ENCODE data around the gene STPG4. TPM values are rescaled to one million over a fixed set of nuclear protein-coding genes. Genes with fewer than 3 reads are reported as not detected.

The STPG4 gene
- total and polyA plus RNA-seq, 2 of the 8 experiments (the other 6 are each of a cell fraction or from before 2014, with no cell fraction given) = 0.28 TPM; not detected in 1

- H3K23me2 ChIP-seq (ENCODE audit: low read depth, low read length) = no peaks in the 10 kb centered on the region
- no peak overlapping the region for H2BK12ac ChIP-seq (ENCODE audit: low read depth, low read length)
- no peak overlapping the region for H3K18ac ChIP-seq (ENCODE audit: extremely low read depth, low read length)
- no peak overlapping the region for H3K4me2 ChIP-seq (ENCODE audit: insufficient read depth in 1 of 2, low read depth in 2 of 2, low read length in 2 of 2)
- ChIA-PET CTCF (ENCODE audit: partially characterized antibody) (interaction anchor here (1.0 to 2.0 kb wide), 6 partner anchors 13 to 140 kb away, joined by 3 to 7 read pairs (median 3); no protein-coding TSS in a partner anchor), POLR2A (ENCODE audit: partially characterized antibody) (interaction anchor here (0.6 to 1.3 kb wide), 3 partner anchors 68 to 96 kb away, joined by 3 read pairs; no protein-coding TSS in a partner anchor)
- H4K8ac ChIP-seq (ENCODE audit: extremely low read depth, insufficient read depth, low read length) = no peak overlapping the region
- no peak overlapping the region for H2AK5ac ChIP-seq (ENCODE audit: low read depth, low read length)
- H3K36me3 ChIP-seq (ENCODE audit: control insufficient read depth in 2 of 4, insufficient read depth in 4 of 4, low read length in 3 of 4) = no peaks in the 10 kb centered on the region
- no peak overlapping the region for H2BK120ac ChIP-seq (replicated peaks; ENCODE audit: low read depth, low read length)
- no peak overlapping the region for H3K14ac ChIP-seq (ENCODE audit: insufficient read length)
- H3K27ac ChIP-seq (ENCODE audit: low read depth, low read length) = no peak overlapping the region
- no peak overlapping the region for H3K4me3 ChIP-seq (ENCODE audit: extremely low read depth in 1 of 4, insufficient read depth in 2 of 4, low read depth in 3 of 4, low read length in 4 of 4)
- H2AFZ ChIP-seq (ENCODE audit: low read length) = no peak overlapping the region
- H4K20me1 ChIP-seq (replicated peaks in 1 of 2; ENCODE audit: control insufficient read depth in 1 of 2, insufficient read depth in 2 of 2, low read length in 2 of 2) = peaks cover 0 to 2% of the 10 kb centered on the region in 2 experiments
- H3K79me2 ChIP-seq (ENCODE audit: control insufficient read depth in 1 of 2, insufficient read depth in 2 of 2, low read length in 2 of 2) = no peaks in the 10 kb centered on the region
- no peaks in the 10 kb centered on the region for H3K9me3 ChIP-seq (ENCODE audit: insufficient read depth in 2 of 2, low read depth in 1 of 2, low read length in 1 of 2)
- H3K4me1 ChIP-seq (replicated peaks in 1 of 4; ENCODE audit: control insufficient read depth in 3 of 4, insufficient read depth in 4 of 4, low read length in 3 of 4) = no peaks in the 10 kb centered on the region
- H4K5ac ChIP-seq (ENCODE audit: insufficient read length, low read depth, low read length) = no peak overlapping the region
- H3K9ac ChIP-seq (replicated peaks in 1 of 4; ENCODE audit: extremely low read depth in 1 of 4, low read depth in 3 of 4, low read length in 3 of 4) = no peak overlapping the region
- no peak overlapping the region for H3K23ac ChIP-seq (ENCODE audit: insufficient read length)
- no peak overlapping the region for H2BK15ac ChIP-seq (ENCODE audit: low read length)
- DNase-seq (ENCODE audit: low read depth in 1 of 2, low spot score in 2 of 2) (no peak), FAIRE-seq (no peak)
- no peak overlapping the region for H4K91ac ChIP-seq (replicated peaks; ENCODE audit: insufficient read length, low read length)
- WGBS, 2 experiments (ENCODE audit: extremely low coverage in 1 of 2, insufficient coverage in 1 of 2, insufficient read length in 1 of 2, insufficient replicate concordance in 2 of 2, low coverage in 1 of 2, low lambda C conversion rate in 2 of 2, missing lambda C conversion rate in 1 of 2) = 86% methylated on average over 7 of the region's 7 CpGs; no CpG with 5 or more reads in 1 of the 2 experiments
- H3K4ac ChIP-seq (replicated peaks; ENCODE audit: insufficient read length, low read depth, low read length) = no peak overlapping the region
- H2BK20ac ChIP-seq (ENCODE audit: low read length) = no peak overlapping the region
- H3K27me3 ChIP-seq (replicated peaks in 1 of 4; ENCODE audit: control insufficient read depth in 3 of 4, extremely low read depth in 1 of 4, insufficient read depth in 3 of 4, low read length in 3 of 4) = no peaks in the 10 kb centered on the region; a peak in 1 of 7 replicates
- no peak overlapping the region for H3K56ac ChIP-seq (replicated peaks; ENCODE audit: insufficient read length, low read depth, low read length)
- no peaks in the 10 kb centered on the region for H3K79me1 ChIP-seq (ENCODE audit: low read depth, low read length)
- no peak overlapping the region for H2BK5ac ChIP-seq (ENCODE audit: low read depth, low read length)
- TF ChIP-seq POU5F1 (IDR thresholded peaks at IDR 0.05; ENCODE audit: low read depth, low read length) = no peak
- no peak for TF ChIP-seq CBX8 (IDR thresholded peaks at IDR 0.05; ENCODE audit: borderline replicate concordance, low read depth, low read length)
- TF ChIP-seq FOSL1 (IDR thresholded peaks at IDR 0.05; ENCODE audit: insufficient read depth, low read depth, low read length) = no peak
- TF ChIP-seq CTCF (IDR thresholded peaks at IDR 0.05; ENCODE audit: control extremely low read depth in 1 of 3, insufficient read depth in 1 of 3, low read depth in 1 of 3, low read length in 3 of 3) = no peak
- no peak for TF ChIP-seq JUN (IDR thresholded peaks at IDR 0.05; ENCODE audit: low read depth, low read length)
- no peak for TF ChIP-seq CTBP2 (IDR thresholded peaks at IDR 0.05; ENCODE audit: borderline replicate concordance, insufficient read depth, insufficient read length, low read length)
- TF ChIP-seq SIX5 (IDR thresholded peaks at IDR 0.05; ENCODE audit: low read depth, low read length) = no peak
- TF ChIP-seq RXRA (IDR thresholded peaks at IDR 0.05; ENCODE audit: insufficient read depth, low read depth, low read length) = no peak
- TF ChIP-seq KDM4A (IDR thresholded peaks at IDR 0.05; ENCODE audit: low read depth, low read length, severe bottlenecking) = no peak
- no peak for TF ChIP-seq EGR1 (IDR thresholded peaks at IDR 0.05; ENCODE audit: borderline replicate concordance, low read depth, low read length)
Measured at GRCh38 chr2:47094511-47095142, 60.5 kb downstream of the STPG4 start.

Measured in H1 (cell line).